Ishikawa (cell line): ENCODE data around the gene NT5DC3.

Experiments
- CEBPB ChIP-seq: IDR thresholded peaks from 2 replicates; pipeline ENCODE4 v1.6.1; 2012
- CREB1 ChIP-seq: IDR thresholded peaks from 2 replicates; pipeline ENCODE4 v1.6.1; 2012; ENCODE audit warnings: low read depth
- EGR1 ChIP-seq: IDR thresholded peaks from 2 replicates; pipeline ENCODE4 v1.6.1; 2012
- EP300 ChIP-seq: IDR thresholded peaks from 2 replicates; pipeline ENCODE4 v1.6.1; 2012; ENCODE audit warnings: borderline replicate concordance
- FOXM1 ChIP-seq: IDR thresholded peaks from 2 replicates; pipeline ENCODE4 v1.6.1; 2012; ENCODE audit warnings: low read depth, borderline replicate concordance
- NFIC ChIP-seq: IDR thresholded peaks from 2 replicates; pipeline ENCODE4 v1.6.1; 2012
- RAD21 ChIP-seq: IDR thresholded peaks from 2 replicates; pipeline ENCODE4 v1.6.1; 2012; ENCODE audit warnings: low read depth
- TAF1 ChIP-seq: IDR thresholded peaks from 2 replicates; pipeline ENCODE4 v1.6.1; 2012; ENCODE audit warnings: low read depth, mild to moderate bottlenecking
- TCF12 ChIP-seq: IDR thresholded peaks from 2 replicates; pipeline ENCODE4 v1.6.1; 2012; ENCODE audit warnings: low read depth
- TEAD4 ChIP-seq: IDR thresholded peaks from 2 replicates; pipeline ENCODE4 v1.6.1; 2012
- YY1 ChIP-seq: IDR thresholded peaks from 2 replicates; pipeline ENCODE4 v1.6.1; 2012; ENCODE audit warnings: low read depth
- ZBTB7A ChIP-seq: IDR thresholded peaks from 2 replicates; pipeline ENCODE4 v1.6.1; 2012; ENCODE audit warnings: low read depth
- TF ChIP-seq, protein P1 (sequence below): IDR thresholded peaks from 2 replicates; pipeline ENCODE4 v1.6.1; 2012
- TF ChIP-seq, protein P2 (sequence below): IDR thresholded peaks from 2 replicates; pipeline ENCODE4 v1.6.1; 2012
- TF ChIP-seq, protein P3 (sequence below): IDR thresholded peaks from 2 replicates; pipeline ENCODE4 v1.6.1; 2012; ENCODE audit warnings: low read depth, mild to moderate bottlenecking

Gene NT5DC3

DNA sequence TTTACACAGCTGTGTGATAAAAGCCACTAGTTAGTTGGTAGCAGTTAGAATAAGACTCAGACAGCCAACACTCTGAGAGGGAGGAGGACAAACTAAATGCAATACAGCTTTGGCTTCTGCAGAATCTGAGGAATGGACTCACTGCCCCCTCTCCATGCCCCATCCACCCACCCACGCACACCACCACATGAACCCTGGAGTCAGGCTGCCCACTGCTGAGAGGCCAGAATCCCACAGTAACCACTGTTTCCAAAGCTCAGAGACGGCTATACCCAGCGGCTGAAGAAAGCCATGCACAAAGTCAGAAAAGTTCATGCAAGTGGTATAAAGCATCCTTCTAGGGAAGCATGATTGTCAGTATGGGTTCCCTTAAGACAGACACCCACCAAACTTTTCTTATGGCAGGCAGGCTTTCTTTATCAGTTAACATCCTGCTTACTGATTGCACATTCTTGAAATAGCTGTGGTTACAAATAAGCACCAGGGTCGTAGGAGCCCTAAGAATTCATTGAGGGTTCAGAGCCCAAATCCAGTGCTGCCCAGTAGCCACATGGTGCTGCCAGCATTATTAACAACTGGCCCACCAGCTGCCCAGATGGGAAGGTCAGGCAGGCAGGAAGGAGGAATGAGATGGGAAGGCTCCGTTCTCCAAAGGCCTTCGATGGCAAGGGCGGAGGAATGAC, 61.5 kb downstream of the NT5DC3 start:
- TF ChIP-seq YY1 (no peak), TCF12 (no peak), RAD21 (no peak), ZBTB7A (no peak), CEBPB (no peak), EGR1 (no peak), TEAD4 (no peak), FOXM1 (no peak), NFIC (no peak), EP300 (no peak), CREB1 (no peak), TAF1 (no peak)
- TF ChIP-seq, protein P1, sequence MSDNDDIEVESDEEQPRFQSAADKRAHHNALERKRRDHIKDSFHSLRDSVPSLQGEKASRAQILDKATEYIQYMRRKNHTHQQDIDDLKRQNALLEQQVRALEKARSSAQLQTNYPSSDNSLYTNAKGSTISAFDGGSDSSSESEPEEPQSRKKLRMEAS, result no peak
- TF ChIP-seq, protein P2, sequence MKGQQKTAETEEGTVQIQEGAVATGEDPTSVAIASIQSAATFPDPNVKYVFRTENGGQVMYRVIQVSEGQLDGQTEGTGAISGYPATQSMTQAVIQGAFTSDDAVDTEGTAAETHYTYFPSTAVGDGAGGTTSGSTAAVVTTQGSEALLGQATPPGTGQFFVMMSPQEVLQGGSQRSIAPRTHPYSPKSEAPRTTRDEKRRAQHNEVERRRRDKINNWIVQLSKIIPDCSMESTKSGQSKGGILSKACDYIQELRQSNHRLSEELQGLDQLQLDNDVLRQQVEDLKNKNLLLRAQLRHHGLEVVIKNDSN, result no peak
- TF ChIP-seq, protein P3, sequence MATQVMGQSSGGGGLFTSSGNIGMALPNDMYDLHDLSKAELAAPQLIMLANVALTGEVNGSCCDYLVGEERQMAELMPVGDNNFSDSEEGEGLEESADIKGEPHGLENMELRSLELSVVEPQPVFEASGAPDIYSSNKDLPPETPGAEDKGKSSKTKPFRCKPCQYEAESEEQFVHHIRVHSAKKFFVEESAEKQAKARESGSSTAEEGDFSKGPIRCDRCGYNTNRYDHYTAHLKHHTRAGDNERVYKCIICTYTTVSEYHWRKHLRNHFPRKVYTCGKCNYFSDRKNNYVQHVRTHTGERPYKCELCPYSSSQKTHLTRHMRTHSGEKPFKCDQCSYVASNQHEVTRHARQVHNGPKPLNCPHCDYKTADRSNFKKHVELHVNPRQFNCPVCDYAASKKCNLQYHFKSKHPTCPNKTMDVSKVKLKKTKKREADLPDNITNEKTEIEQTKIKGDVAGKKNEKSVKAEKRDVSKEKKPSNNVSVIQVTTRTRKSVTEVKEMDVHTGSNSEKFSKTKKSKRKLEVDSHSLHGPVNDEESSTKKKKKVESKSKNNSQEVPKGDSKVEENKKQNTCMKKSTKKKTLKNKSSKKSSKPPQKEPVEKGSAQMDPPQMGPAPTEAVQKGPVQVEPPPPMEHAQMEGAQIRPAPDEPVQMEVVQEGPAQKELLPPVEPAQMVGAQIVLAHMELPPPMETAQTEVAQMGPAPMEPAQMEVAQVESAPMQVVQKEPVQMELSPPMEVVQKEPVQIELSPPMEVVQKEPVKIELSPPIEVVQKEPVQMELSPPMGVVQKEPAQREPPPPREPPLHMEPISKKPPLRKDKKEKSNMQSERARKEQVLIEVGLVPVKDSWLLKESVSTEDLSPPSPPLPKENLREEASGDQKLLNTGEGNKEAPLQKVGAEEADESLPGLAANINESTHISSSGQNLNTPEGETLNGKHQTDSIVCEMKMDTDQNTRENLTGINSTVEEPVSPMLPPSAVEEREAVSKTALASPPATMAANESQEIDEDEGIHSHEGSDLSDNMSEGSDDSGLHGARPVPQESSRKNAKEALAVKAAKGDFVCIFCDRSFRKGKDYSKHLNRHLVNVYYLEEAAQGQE, result no peak

DNA sequence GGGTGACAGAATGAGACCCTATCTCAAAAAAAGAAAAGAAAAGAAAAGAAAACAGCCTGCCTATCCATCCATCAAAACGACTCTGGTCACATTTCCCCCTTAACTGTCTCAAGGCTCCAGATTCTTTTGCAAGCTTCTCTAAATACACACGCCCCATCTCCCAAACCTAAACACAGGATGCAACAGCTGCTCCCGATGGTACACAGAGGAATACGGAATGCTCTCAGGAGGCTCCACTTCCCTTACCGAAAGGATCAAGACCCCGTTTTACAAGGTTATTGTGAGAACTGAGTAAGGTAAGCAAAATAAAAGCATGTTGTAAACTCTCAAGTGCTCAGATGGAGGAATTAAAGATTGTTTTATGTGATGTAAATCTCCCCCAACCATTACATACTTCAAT, 62.3 kb downstream of the NT5DC3 start:
- TF ChIP-seq EGR1 (no peak), TAF1 (no peak), NFIC (no peak), CEBPB (no peak), TEAD4 (no peak), EP300 (no peak), FOXM1 (no peak), ZBTB7A (no peak), YY1 (no peak), RAD21 (no peak), CREB1 (no peak)
- TF ChIP-seq, protein P1, result no peak
- TF ChIP-seq, protein P3, result no peak

DNA sequence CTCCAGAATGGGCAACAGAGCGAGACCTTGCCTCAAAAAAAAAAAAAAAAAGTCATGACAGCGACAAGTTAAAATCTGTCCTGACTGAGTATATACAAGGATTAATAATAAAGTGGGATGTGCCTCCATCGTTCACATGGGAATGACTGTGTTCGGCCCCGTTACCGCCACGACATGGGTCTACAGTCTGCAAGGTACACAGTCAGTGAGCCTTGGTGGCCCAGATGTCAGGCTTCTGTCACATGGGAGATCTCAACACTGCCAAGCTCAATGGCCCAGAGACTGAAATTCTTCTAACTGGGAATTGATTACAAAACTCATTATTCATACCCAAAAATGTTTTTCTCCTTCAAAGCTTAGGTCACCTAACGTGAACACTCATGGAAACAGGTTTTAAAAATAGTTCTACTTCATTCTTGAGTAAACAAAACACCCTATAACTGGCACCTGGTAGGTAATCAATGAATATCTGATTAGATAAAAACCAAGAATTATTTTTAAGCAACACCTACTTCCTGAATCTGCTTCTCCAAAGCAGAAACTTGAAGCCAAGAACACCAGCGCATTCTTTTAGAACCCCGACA, 66.0 kb downstream of the NT5DC3 start:
- TF ChIP-seq EGR1 (no peak), EP300 (no peak), NFIC (no peak), RAD21 (no peak), YY1 (no peak), CEBPB (no peak), TEAD4 (no peak), TAF1 (no peak), FOXM1 (no peak), CREB1 (no peak), ZBTB7A (no peak)
- TF ChIP-seq, protein P1, result no peak
- TF ChIP-seq, protein P2, result no peak
- TF ChIP-seq, protein P3, result no peak
